ENCODE data around the gene SPEM3.

SPEM3 gene

GRCh38 chr17:7423679-7424078 is 5.0 kb upstream of the SPEM3 start:
- no peak for DNase-seq

- DNase-seq, result no peak
These were observed 3.3 kb upstream of the SPEM3 start, which contains the start of gene SPEM2 for GRCh38 chr17:7425316-7425715. Gene SPEM2, plus strand, starts transcription at chr17:7425616. Its CDS starts 73 bp downstream, at chr17:7425689.

GRCh38 chr17:7425756-7426155 is 2.9 kb upstream of the SPEM3 start:
- DNase-seq, result no peak

GRCh38 chr17:7426203-7426863 is 2.3 kb upstream of the SPEM3 start:
- DNase-seq, result no peak

- DNase-seq, result no peak
These were observed 1.7 kb upstream of the SPEM3 start for GRCh38 chr17:7426896-7427489.

GRCh38 chr17:7427549-7427948 is 1.1 kb upstream of the SPEM3 start:
- DNase-seq, result no peak

- no peak for DNase-seq
These were observed 1.1 kb downstream of the SPEM3 start for GRCh38 chr17:7429722-7430121.

GRCh38 chr17:7431231-7431630 is 2.6 kb downstream of the SPEM3 start:
- no peak for DNase-seq

GRCh38 chr17:7432296-7432695 is 3.6 kb downstream of the SPEM3 start:
- no peak for DNase-seq

GRCh38 chr17:7435676-7436555 is 7.3 kb downstream of the SPEM3 start:
- DNase-seq, result peak; percentile 61

- peak; percentile 91 for DNase-seq
These were observed 8.1 kb downstream of the SPEM3 start for GRCh38 chr17:7436556-7437368.

- no peak for DNase-seq
These were observed 8.8 kb downstream of the SPEM3 start for GRCh38 chr17:7437369-7437863.

- peak; percentile 66 for DNase-seq
These were observed 9.4 kb downstream of the SPEM3 start for GRCh38 chr17:7437950-7438614.

GRCh38 chr17:7438656-7439460 is 10.2 kb downstream of the SPEM3 start:
- DNase-seq, result no peak

GRCh38 chr17:7439462-7440112 is 10.9 kb downstream of the SPEM3 start, which contains the start of gene FGF11:
Gene FGF11, plus strand, starts transcription at chr17:7439512. Its CDS starts 109 bp downstream, at chr17:7439621.
- DNase-seq, result no peak

- peak; percentile 54 for DNase-seq
These were observed 11.6 kb downstream of the SPEM3 start for GRCh38 chr17:7440113-7440833.

- DNase-seq, result peak; percentile 24
These were observed 12.2 kb downstream of the SPEM3 start for GRCh38 chr17:7440834-7441195.

- DNase-seq, result no peak
These were observed 12.6 kb downstream of the SPEM3 start for GRCh38 chr17:7441266-7441665.

- DNase-seq, result no peak
These were observed 13.5 kb downstream of the SPEM3 start for GRCh38 chr17:7442142-7442541.

Data from suppressor macrophage treated with lipopolysaccharide for 4 hours (primary cell).